ENCODE measurements around the gene HOTAIR.

Gene HOTAIR

DNA sequence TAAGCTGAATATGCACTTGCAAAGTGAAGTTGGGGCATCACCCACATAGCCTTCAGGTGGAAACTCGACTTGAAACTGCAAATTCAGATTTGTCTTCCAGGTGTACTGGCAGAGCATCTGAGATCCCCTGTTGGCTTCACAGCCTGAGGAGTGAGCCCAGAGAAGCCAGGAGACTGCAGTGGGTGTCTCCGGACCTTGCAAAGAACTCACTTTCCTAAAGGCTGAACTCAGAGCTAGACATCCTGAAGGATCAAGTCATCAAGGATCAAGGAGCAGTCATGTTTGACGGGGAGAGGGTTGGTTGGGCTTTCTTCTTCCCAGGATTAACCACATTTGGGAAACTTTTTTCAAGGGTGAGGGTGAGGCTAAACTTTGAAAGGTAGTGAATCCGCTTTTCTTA, 45.2 kb downstream of the HOTAIR start:
- no peak for DNase-seq (ENCODE audit: low spot score)
- FAIRE-seq, result no peak

DNA sequence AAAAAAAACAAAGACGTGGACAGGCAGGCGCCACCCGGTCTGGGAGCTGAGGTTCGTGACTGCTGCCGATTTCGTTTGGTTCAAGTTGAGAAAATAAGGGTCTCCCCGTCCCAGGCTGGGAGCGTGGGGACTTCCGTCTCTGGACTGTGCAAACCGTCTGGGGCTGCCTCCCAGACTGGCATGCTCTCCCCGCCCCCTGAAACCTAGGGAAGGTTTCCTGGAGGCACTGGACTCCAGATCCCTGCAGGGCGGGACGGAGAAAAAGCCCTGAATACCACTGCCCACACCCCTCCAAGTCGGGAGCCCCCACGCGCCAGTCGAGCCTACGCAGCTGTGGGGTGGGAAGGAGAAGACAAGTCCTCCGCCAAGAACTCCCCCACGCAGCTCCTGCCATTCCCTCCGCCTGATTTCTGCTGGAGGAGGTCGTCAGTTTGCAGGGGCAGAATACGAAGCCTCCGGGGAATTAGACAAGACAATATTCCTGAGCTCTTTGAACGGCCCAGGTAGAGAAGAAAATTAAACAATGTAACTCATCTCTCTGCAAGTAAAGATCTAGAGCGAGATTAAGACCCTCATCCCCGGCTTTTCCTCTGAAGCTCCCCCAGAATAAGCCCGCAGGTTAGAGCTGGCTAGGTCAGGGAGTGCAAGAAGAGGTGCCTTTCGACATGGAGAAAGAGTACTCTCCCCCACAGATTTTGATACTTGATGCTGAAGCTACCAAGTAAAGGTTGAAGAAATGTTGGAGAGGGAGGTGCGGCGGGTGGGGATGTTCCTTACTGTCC, 46.5 kb downstream of the HOTAIR start:
- DNase-seq (ENCODE audit: low spot score) (no peak), FAIRE-seq (no peak)

DNA sequence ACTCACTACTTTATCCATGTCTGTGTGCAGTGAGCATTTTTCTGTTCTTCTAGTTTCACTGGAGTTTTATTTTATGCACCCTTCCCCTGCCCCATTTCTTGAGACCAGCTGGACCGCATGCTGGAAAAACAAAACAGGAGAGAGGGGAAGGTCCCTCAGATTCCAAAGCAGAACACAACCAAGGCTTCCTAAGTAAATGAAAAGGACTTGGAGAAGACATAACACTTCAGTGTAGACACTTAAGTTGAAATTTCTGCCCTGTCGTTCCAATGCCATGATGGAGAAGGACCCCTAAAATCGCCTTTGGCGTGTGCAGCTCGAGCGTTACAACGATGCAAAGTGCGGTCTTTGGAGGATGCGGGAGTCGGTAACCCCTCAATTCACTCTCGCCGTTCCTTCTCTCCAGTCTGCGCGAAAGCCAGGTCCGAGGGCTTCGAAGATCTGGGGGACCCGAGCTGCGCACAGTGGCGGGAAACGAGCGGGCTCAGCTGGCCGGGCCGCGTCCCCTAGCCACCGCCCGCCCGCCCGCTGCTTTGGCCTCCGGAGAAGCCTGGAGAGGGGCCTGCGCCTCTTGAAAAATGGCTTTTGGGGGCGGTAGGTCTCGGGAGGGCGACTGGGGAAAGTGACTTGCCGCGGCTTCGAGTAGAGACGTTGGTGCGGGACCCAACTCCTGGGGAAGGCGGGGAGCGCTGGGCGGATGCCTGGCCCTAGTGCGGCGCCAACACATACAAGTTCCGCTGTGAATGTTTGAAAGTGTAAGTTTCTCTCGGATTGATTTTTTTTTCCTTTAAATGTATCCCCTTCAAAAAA, 47.3 kb downstream of the HOTAIR start:
- DNase-seq (ENCODE audit: low spot score), result no peak
- no peak for FAIRE-seq

DNA sequence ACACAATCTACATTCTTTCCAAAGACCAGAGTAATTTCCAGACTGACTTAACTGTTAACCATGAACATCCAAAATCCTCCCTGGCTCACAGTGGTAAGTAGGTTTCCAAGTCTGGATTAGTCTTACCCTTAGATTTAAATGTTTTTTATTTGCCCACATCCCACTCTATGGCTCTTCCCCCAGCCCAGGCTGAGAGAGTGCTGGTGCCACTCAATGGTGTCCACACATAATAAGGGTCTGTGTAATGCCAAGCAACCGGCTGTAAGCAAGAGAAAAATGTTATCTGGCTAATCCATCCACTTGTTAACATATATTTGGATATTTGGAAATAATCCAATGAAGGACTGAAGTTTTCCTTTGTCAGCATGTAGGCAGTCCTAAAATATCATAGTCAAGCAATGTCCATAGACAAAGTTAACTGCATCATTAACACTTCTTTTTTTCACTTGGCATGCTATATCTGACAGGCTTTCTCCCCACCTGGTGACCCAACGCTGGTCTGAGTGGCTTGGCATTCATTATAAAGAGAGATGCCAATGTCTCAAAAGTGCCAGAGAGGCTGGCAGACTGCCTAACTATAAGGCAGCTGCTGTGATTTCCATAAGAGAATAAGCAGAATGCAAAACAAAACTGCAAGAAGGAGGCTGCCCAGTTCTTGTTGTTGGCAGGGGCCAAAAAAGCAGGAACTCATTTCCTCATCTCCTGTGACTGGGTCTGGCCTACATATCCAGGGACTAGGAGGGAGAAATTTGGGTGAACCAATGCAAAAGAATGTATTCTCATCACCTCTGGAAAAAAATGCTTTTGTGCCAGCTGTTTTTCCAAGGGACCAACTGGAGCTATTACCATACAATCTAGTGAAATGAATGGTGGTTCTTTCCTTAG, 50.0 kb downstream of the HOTAIR start:
- DNase-seq (ENCODE audit: low spot score) (no peak), FAIRE-seq (no peak)

DNA sequence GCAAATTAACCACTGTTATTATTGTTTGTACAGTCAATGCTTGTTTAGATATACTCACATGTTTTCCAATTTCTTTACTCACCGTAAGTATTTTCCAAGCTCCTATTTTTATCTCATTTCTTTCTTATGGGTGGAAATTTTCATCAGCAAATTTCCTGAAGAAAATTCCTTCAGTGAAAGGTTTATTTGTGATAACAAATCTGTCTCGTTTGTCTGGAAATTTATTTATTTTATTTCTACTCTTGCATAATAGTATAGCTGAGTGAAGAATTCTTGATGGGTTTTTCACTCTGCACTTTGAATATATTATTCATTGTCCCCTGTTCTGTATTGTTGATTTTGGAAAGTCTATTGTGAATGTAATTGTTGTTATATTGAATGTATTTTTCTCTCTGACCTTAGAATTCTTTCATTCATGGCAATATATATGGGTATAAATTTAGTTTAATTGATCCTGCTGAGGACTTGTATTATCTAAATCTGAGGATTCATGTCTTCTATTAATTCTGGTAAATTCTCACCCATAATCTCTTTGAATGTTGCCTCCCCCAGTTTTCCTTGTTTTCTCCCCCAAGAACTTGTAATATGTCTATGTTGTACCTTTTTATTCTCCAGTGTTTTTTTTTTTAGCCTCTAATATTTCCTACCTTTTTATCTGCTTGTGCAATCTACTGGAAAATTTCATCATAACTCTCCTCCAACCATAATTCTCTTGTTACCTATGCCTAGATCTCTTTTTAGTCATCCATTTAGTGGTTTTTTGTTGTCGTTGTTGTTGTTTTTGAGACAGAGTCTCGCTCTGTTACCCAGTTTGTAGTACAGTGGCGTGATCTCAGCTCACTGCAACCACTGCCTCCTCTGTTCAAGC, 57.7 kb downstream of the HOTAIR start:
- no peak for FAIRE-seq
- DNase-seq (ENCODE audit: low spot score), result no peak
